ENCODE measurements around the gene EIF5A2. TPM values are rescaled to one million over a fixed set of nuclear protein-coding genes. Genes with fewer than 3 reads are reported as not detected.
A peak's percentile ranks its signal among the peaks of the same experiment; 100 is the strongest.
"Not testable (repeated sequence)": the region's sequence is repeated elsewhere in the genome, so short reads cannot be mapped to it uniquely, and the experiment has no call there.

EIF5A2 gene
- total RNA-seq, 2 experiments from 2014 or later: 11.8 to 12.3 TPM

DNA sequence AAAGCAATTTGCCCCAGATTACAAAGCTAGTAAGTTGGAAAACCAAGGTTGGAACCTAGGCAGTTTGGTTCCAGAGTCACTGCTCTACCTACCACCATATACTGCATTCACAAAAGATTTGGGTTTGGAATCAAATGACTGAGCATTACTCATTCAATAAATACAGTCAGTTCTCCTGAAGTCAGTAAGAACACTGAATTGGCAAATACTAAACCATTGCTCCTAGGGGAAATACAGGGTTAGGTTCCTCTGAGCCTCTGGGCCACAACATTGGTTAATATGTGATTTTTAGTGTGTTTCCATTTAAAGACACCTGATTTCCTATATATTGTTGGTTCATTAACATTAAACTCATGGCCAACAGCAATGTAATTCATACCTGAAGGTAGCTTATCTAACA lies 2.1 kb upstream of the EIF5A2 start:
- no peak overlapping the region for H3K4me3 Mint-ChIP-seq
- H3K9me3 Mint-ChIP-seq (ENCODE audit: low read depth): no peaks in the 10 kb centered on the region
- ATAC-seq: no peak
- H3K4me1 Mint-ChIP-seq: peaks cover 24% of the 10 kb centered on the region
- no peak overlapping the region for H3K27ac Mint-ChIP-seq
- H3K27me3 Mint-ChIP-seq: peaks cover 19% of the 10 kb centered on the region
- CTCF ChIA-PET: no interaction called here
- no peak for DNase-seq
- peaks cover 4% of the 10 kb centered on the region for H3K36me3 Mint-ChIP-seq

DNA sequence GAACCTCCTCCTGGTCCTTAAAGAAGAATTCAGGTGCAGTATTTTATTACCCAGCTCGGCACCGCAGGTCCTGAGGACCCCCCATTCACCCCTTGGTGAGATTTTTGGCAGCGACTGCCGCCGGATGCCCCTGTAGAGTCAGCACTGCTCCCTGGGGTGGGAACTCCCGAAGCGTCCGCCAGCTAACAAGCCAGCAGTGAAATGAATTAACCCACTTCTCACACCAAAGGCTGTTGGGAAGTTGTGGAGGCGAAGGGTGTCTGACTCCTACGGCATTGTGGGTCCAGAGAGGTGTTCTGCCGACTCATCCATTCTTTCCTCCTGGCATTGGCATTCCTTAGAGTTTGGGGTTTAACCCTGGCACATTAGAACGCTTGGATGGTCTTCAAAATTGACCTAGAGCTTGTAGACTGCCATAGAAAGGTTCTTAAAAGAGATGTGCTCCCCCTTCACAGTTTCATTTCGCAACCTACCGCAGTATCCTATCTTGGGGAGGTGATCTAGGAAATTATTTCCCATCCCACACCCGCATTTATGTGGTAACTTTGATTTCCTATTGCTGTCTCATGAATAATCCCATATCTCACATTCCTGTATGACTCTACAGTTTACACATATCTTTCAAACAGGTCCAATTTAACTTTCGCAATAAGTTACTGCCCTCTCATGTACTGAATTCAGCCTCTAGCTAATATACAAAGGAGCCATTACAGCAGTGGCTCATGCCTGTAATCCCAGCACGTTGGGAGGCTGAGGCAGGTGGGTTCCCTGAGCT lies 879 bp upstream of the EIF5A2 start:
- DNase-seq: no peak

GRCh38 chr3:170907637-170908234 lies 701 bp downstream of the EIF5A2 start:
- ATAC-seq (no peak), DNase-seq (no peak)
- H3K4me1 Mint-ChIP-seq: peaks cover 26% of the 10 kb centered on the region
- CTCF ChIA-PET: interaction anchor here (0.6 to 1.5 kb wide), 4 partner anchors 34 to 659 kb away, joined by 3 to 8 read pairs (median 4); partner anchors contain the start of gene RPL22L1
- H3K9me3 Mint-ChIP-seq (ENCODE audit: low read depth): no peaks in the 10 kb centered on the region
- peak overlapping the region; percentile 89 for H3K4me3 Mint-ChIP-seq
- H3K36me3 Mint-ChIP-seq: peaks cover 11% of the 10 kb centered on the region
- peak overlapping the region; percentile 91 for H3K27ac Mint-ChIP-seq
- peaks cover 13% of the 10 kb centered on the region for H3K27me3 Mint-ChIP-seq

More for the DNA sequence above, 879 bp upstream of the EIF5A2 start:
- peaks cover 15% of the 10 kb centered on the region for H3K27me3 Mint-ChIP-seq
- peaks cover 26% of the 10 kb centered on the region for H3K4me1 Mint-ChIP-seq
- ATAC-seq: no peak
- no peaks in the 10 kb centered on the region for H3K9me3 Mint-ChIP-seq (ENCODE audit: low read depth)
- CTCF ChIA-PET: no interaction called here
- no peak overlapping the region for H3K27ac Mint-ChIP-seq
- H3K36me3 Mint-ChIP-seq: peaks cover 9% of the 10 kb centered on the region
- peak overlapping the region; percentile 27 for H3K4me3 Mint-ChIP-seq

GRCh38 chr3:170905862-170906261 lies 2.6 kb downstream of the EIF5A2 start:
- no peak overlapping the region for H3K4me3 Mint-ChIP-seq
- CTCF ChIA-PET: no interaction called here
- H3K36me3 Mint-ChIP-seq: peaks cover 17% of the 10 kb centered on the region
- peaks cover 6% of the 10 kb centered on the region for H3K27me3 Mint-ChIP-seq
- H3K4me1 Mint-ChIP-seq: peaks cover 28% of the 10 kb centered on the region
- H3K27ac Mint-ChIP-seq: no peak overlapping the region
- H3K9me3 Mint-ChIP-seq (ENCODE audit: low read depth): no peaks in the 10 kb centered on the region
- DNase-seq (no peak), ATAC-seq (no peak)

DNA sequence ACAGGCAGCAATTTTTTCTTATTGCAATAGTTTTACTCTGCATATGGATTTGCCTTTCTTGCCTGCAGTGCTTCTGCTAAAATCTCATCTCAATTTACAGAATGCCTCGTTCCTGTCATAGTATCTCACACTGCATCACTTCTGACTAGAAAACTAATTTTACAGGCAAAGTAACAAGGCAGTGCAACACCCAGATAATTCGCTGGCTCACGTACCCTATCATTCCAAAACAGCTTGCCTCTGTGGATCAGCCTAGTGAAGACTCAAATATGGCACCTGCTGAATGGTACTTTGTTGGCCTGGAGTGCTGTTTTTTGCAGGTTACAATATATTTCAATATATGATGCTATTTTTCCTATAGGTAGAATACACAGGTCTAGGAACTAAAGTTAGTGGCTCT lies 5.3 kb downstream of the EIF5A2 start:
- CTCF ChIA-PET: interaction anchor here (0.6 kb wide), 1 partner anchor 880 kb away, joined by 3 read pairs; no protein-coding TSS in a partner anchor
- Mint-ChIP-seq H3K36me3 (peaks cover 25% of the 10 kb centered on the region), H3K9me3 (ENCODE audit: low read depth) (no peaks in the 10 kb centered on the region), H3K27me3 (no peaks in the 10 kb centered on the region), H3K4me1 (peaks cover 23% of the 10 kb centered on the region), H3K4me3 (no peak overlapping the region), H3K27ac (no peak overlapping the region)
- DNase-seq: no peak
- ATAC-seq: no peak

- Mint-ChIP-seq H3K4me1 (peaks cover 2% of the 10 kb centered on the region), H3K27me3 (no peaks in the 10 kb centered on the region), H3K4me3 (no peak overlapping the region), H3K9me3 (ENCODE audit: low read depth) (no peaks in the 10 kb centered on the region), H3K27ac (no peak overlapping the region), H3K36me3 (peaks cover 28% of the 10 kb centered on the region)
- ATAC-seq (no peak), DNase-seq (no peak)
- CTCF ChIA-PET: interaction anchor here (1.6 kb wide), 1 partner anchor 30 kb away, joined by 3 read pairs; the partner anchor contains the start of gene RPL22L1
These were observed 9.0 kb downstream of the EIF5A2 start for GRCh38 chr3:170899455-170899854.

DNA sequence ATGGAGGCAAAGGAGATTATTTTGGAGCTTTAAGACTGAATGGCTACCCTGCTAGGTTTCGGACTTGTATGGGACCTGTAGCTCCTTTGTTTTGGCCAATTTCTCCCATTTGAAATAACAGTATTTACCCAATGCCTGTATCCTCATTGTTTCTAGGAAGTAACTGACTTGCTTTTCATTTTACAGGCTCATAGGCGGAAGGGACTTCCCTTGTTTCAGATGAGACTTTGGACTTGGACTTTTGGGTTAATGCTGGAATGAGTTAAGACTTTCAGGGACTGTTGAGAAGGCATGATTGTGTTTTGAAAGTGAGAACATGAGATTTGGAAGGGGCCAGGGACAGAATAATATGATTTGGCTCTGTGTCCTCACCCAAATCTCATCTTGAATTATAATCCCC lies 10.5 kb downstream of the EIF5A2 start:
- H3K4me1 Mint-ChIP-seq: peaks cover 2% of the 10 kb centered on the region
- H3K27ac Mint-ChIP-seq: no peak overlapping the region
- no peak for DNase-seq
- no peaks in the 10 kb centered on the region for H3K9me3 Mint-ChIP-seq (ENCODE audit: low read depth)
- H3K27me3 Mint-ChIP-seq: no peaks in the 10 kb centered on the region
- no peak for ATAC-seq
- peaks cover 32% of the 10 kb centered on the region for H3K36me3 Mint-ChIP-seq
- H3K4me3 Mint-ChIP-seq: no peak overlapping the region
- CTCF ChIA-PET: no interaction called here

- ATAC-seq; H3K27me3 Mint-ChIP-seq; DNase-seq; CTCF ChIA-PET; H3K4me1 Mint-ChIP-seq; H3K27ac Mint-ChIP-seq; H3K9me3 Mint-ChIP-seq (ENCODE audit: low read depth); H3K4me3 Mint-ChIP-seq: not testable (repeated sequence)
- peaks cover 31% of the 10 kb centered on the region for H3K36me3 Mint-ChIP-seq
These were observed 11.2 kb downstream of the EIF5A2 start for GRCh38 chr3:170897199-170897598.

DNA sequence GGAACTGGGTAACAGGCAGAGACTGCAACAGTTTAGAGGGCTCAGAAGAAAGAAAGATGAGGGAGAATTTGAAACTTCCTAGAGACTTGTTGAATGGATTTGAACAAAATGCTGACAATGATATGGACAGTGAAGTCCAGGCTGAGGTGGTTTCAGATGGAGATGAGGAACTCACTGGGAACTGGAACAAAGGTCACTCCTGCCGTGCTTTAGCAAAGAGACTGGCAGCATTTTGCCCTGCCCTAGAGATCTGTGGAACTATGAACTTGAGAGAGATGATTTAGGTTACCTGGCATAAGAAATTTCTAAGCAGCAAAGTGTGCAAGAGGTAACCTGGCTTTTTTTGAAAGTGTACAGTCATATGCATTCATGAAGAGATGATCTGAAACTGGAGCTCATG lies 11.7 kb downstream of the EIF5A2 start:
- Mint-ChIP-seq H3K27me3 (no peaks in the 10 kb centered on the region), H3K36me3 (peaks cover 28% of the 10 kb centered on the region), H3K9me3 (ENCODE audit: low read depth) (no peaks in the 10 kb centered on the region), H3K4me3 (no peak overlapping the region), H3K27ac (no peak overlapping the region), H3K4me1 (peaks cover 2% of the 10 kb centered on the region)
- CTCF ChIA-PET: no interaction called here
- DNase-seq: no peak
- ATAC-seq: no peak

DNA sequence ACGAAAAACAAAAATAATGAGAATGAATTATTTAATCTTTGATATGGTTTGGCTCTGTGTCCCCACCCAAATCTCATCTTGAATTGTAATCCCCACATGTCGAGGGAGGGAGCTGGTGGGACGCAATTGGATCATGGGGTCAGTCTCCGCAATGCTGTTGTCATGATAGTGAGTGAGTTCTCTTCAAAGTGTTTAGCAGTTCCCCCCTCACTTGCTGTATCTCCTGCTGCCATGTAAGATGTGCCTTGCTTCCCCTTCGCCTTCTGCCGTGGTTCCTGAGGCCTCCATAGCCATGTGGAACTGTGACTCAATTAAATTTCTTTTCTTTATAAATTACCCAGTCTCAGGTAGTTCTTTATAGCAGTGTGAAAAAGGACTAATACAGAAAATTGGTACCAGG lies 12.1 kb downstream of the EIF5A2 start:
- H3K9me3 Mint-ChIP-seq (ENCODE audit: low read depth); H3K4me3 Mint-ChIP-seq; DNase-seq; H3K4me1 Mint-ChIP-seq; CTCF ChIA-PET; H3K27me3 Mint-ChIP-seq; ATAC-seq; H3K27ac Mint-ChIP-seq: not testable (repeated sequence)
- H3K36me3 Mint-ChIP-seq: peaks cover 28% of the 10 kb centered on the region

DNA sequence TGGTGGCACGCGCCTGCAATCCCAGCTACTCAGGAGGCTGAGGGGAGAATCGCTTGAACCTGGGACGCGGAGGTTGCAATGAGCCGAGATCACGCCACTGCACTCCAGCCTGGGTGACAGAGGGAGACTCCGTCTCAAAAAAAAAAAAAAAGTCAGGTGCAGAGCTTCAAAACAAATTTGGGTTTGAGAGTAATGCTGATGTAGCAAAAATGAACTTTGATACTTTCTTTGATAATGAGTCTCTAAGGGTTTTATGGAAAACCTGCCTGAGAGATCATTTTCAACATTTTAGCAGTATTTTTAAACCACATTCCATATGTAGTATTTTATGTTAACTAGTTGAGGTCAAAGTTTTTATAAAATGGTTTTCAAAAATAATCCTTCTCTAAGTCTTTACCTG lies 14.5 kb downstream of the EIF5A2 start:
- DNase-seq (no peak), ATAC-seq (no peak)
- Mint-ChIP-seq H3K4me1 (no peaks in the 10 kb centered on the region), H3K27ac (no peak overlapping the region), H3K27me3 (no peaks in the 10 kb centered on the region), H3K9me3 (ENCODE audit: low read depth) (no peaks in the 10 kb centered on the region), H3K4me3 (no peak overlapping the region), H3K36me3 (peaks cover 23% of the 10 kb centered on the region)
- CTCF ChIA-PET: no interaction called here

DNA sequence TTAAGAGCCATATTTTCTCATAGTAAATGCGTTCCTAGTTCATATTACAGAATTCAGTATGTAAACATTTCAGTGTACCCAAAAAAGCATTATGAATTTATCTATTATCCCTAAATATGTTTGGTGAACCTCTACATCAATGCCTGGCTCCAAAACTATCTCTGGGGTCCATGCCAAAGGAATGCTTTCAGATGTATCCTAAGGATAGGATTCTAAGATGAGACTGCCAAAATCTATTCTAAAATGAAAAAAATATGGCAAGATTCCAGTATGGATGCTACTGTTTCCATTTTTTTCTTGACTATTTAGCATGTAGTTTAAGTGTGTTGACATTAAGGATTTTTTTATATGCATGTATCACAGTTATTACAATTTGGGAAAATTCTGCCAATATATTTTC lies 18.8 kb downstream of the EIF5A2 start:
- CTCF ChIA-PET: interaction anchor here (0.6 kb wide), 1 partner anchor 183 kb away, joined by 4 read pairs; no protein-coding TSS in a partner anchor
- H3K9me3 Mint-ChIP-seq (ENCODE audit: low read depth): no peaks in the 10 kb centered on the region
- no peaks in the 10 kb centered on the region for H3K27me3 Mint-ChIP-seq
- peaks cover 10% of the 10 kb centered on the region for H3K36me3 Mint-ChIP-seq
- H3K4me3 Mint-ChIP-seq: no peak overlapping the region
- DNase-seq: no peak
- ATAC-seq: no peak
- H3K4me1 Mint-ChIP-seq: no peaks in the 10 kb centered on the region
- no peak overlapping the region for H3K27ac Mint-ChIP-seq

GRCh38 chr3:170889132-170889531 lies 19.3 kb downstream of the EIF5A2 start:
- Mint-ChIP-seq H3K9me3 (ENCODE audit: low read depth) (no peaks in the 10 kb centered on the region), H3K27ac (no peak overlapping the region), H3K27me3 (no peaks in the 10 kb centered on the region), H3K4me3 (no peak overlapping the region), H3K36me3 (peaks cover 9% of the 10 kb centered on the region), H3K4me1 (no peaks in the 10 kb centered on the region)
- CTCF ChIA-PET: interaction anchor here (0.6 kb wide), 1 partner anchor 184 kb away, joined by 4 read pairs; no protein-coding TSS in a partner anchor
- ATAC-seq (no peak), DNase-seq (no peak)

Measured in activated CD8-positive, alpha-beta memory T cell treated with anti-CD3 and anti-CD28 coated beads, Interleukin-2, amount 10 ng/mL, durations not matched to agents 7 days and 5 days (primary cell).